Umbilical cord (tissue), 2 donors: ENCODE results near the gene CCDC6. TPM values are rescaled to one million over a fixed set of nuclear protein-coding genes. Genes with fewer than 3 reads are reported as not detected.
"Not testable (repeated sequence)": the region's sequence is repeated elsewhere in the genome, so short reads cannot be mapped to it uniquely, and the experiment has no call there.

Experiments
- DNase-seq: peaks from one replicate; pipeline ENCODE4 v3.0.0-alpha.2; 2015; ENCODE audit warnings: low spot score
- total RNA-seq: library from RNA; depleted of rRNA; stranded (reverse); fragments of >200 nt; gene quantifications from one replicate; pipeline ENCODE4 v1.2.3, GENCODE V29; 2014; ENCODE audit warnings: low replicate concordance; ENCODE audit not compliant: insufficient read depth

Gene CCDC6
- 35.4 TPM for total RNA-seq

- DNase-seq = peak; percentile 97
Measured at GRCh38 chr10:59906417-59907202, at the start of gene CCDC6. Gene CCDC6 (minus strand): TSS chr10:59906556. CDS start chr10:59906424, 132 bp downstream.

- DNase-seq = peak; percentile 71
Measured at GRCh38 chr10:59954296-59954695, 47.9 kb upstream of the CCDC6 start.

GRCh38 chr10:59953711-59954110, 47.4 kb upstream of the CCDC6 start:
- DNase-seq = not testable (repeated sequence)

- DNase-seq = no peak
Measured at GRCh38 chr10:59950105-59950504, 43.7 kb upstream of the CCDC6 start.

GRCh38 chr10:59949608-59950007, 43.3 kb upstream of the CCDC6 start:
- no peak for DNase-seq

- no peak for DNase-seq
Measured at GRCh38 chr10:59945991-59946390, 39.6 kb upstream of the CCDC6 start.

GRCh38 chr10:59945590-59945989, 39.2 kb upstream of the CCDC6 start:
- no peak for DNase-seq

GRCh38 chr10:59944339-59944935, 38.1 kb upstream of the CCDC6 start:
- no peak for DNase-seq

- DNase-seq = no peak
Measured at GRCh38 chr10:59942556-59942955, 36.2 kb upstream of the CCDC6 start.

- no peak for DNase-seq
Measured at GRCh38 chr10:59937720-59938119, 31.4 kb upstream of the CCDC6 start.

- DNase-seq = no peak
Measured at GRCh38 chr10:59934701-59935100, 28.3 kb upstream of the CCDC6 start.

- DNase-seq = not testable (repeated sequence)
Measured at GRCh38 chr10:59930788-59931521, 24.6 kb upstream of the CCDC6 start.

- no peak for DNase-seq
Measured at GRCh38 chr10:59926086-59926485, 19.7 kb upstream of the CCDC6 start.

- no peak for DNase-seq
Measured at GRCh38 chr10:59922907-59923306, 16.6 kb upstream of the CCDC6 start.

GRCh38 chr10:59917922-59918321, 11.6 kb upstream of the CCDC6 start:
- DNase-seq = no peak

- DNase-seq = no peak
Measured at GRCh38 chr10:59913547-59914237, 7.3 kb upstream of the CCDC6 start.

GRCh38 chr10:59910867-59911266, 4.5 kb upstream of the CCDC6 start:
- DNase-seq = peak; percentile 76

GRCh38 chr10:59909815-59910214, 3.5 kb upstream of the CCDC6 start:
- DNase-seq = no peak

GRCh38 chr10:59908808-59909143, 2.4 kb upstream of the CCDC6 start:
- no peak for DNase-seq

GRCh38 chr10:59907918-59908807, 1.8 kb upstream of the CCDC6 start:
- DNase-seq = peak; percentile 91

- no peak for DNase-seq
Measured at GRCh38 chr10:59907537-59907917, 1.2 kb upstream of the CCDC6 start.
